H1 (cell line): ENCODE measurements around the gene NIPAL4. TPM values are rescaled to one million over a fixed set of nuclear protein-coding genes. Genes with fewer than 3 reads are reported as not detected.

Experiments used
- CBX8 ChIP-seq: fragments of 300-800, 300-1000 bp; sonication (generic); IDR thresholded peaks from 2 replicates; pipeline ENCODE4 v1.7.1; 2016; ENCODE audit warnings: low read depth, low read length, borderline replicate concordance
- EP300 ChIP-seq, 2 experiments: IDR thresholded peaks; 1 replicate in 1 of 2; 2 replicates in 1 of 2; pipeline ENCODE4 v1.6.1; 2011 to 2012; ENCODE audit warnings: low read depth in 2 of 2, low read length in 2 of 2, mild to moderate bottlenecking in 2 of 2, borderline replicate concordance in 1 of 2, inconsistent platforms in 1 of 2, moderate library complexity in 1 of 2
- NRF1 ChIP-seq: IDR thresholded peaks from 2 replicates; pipeline ENCODE4 v1.6.1; 2011; ENCODE audit warnings: mild to moderate bottlenecking, low read depth, low read length, improper control_type of control experiment
- SP1 ChIP-seq: IDR thresholded peaks from 2 replicates; pipeline ENCODE4 v1.6.1; 2011; ENCODE audit warnings: low read depth, low read length
- TAF1 ChIP-seq: IDR thresholded peaks from 2 replicates; pipeline ENCODE4 v1.6.1; 2011; ENCODE audit warnings: mild to moderate bottlenecking, low read depth, low read length
- USF2 ChIP-seq: IDR thresholded peaks from 2 replicates; pipeline ENCODE4 v1.6.1; 2011; ENCODE audit warnings: low read length, improper control_type of control experiment
- polyA plus RNA-seq, 7 experiments: library from polyadenylated mRNA; depleted of rRNA in 3 of 7; stranded (reverse) in 5 of 7; unstranded in 2 of 7; fragments of >200 nt in 5 of 7; fragments of 200-250 nt in 2 of 7; gene quantifications; 1 replicate in 5 of 7; 2 replicates in 1 of 7; 4 replicates in 1 of 7; pipeline versions ENCODE4 v1.2.1 to v1.2.3, GENCODE V29; 2011 to 2013; ENCODE audit warnings: missing spikeins in 2 of 7, mixed read lengths in 2 of 7
- total RNA-seq: library from RNA; stranded (reverse); fragmentation: NEBNext Ultra II Directional; extraction: Animal tissue kit (Norgen Biotek cat#: 25700); gene quantifications from 2 replicates; pipeline ENCODE4 v1.2.1, GENCODE V29; 2021

Gene NIPAL4
- total and polyA plus RNA-seq, 2 of the 8 experiments (the other 6 are each of a cell fraction or from before 2014, with no cell fraction given) = 0.09 to 0.20 TPM

- TF ChIP-seq TAF1 (no peak), SP1 (no peak), USF2 (no peak), NRF1 (no peak), CBX8 (no peak), EP300 (IDR thresholded peaks at IDR 0.05; ENCODE audit: borderline replicate concordance in 1 of 2, low read depth in 2 of 2, low read length in 2 of 2) (no peak)
Measured at GRCh38 chr5:157486861-157487260, 26.8 kb downstream of the NIPAL4 start (continued).
